Activated effector memory CD4-positive, alpha-beta T cell treated with anti-CD3 and anti-CD28 coated beads, Interleukin-2, amount 50 U/mL, for 16 hours (primary cell): ENCODE results near the gene IFNA5.

Source experiments
- DNase-seq: peaks from one replicate; pipeline ENCODE4 v3.0.0-alpha.2; 2020

The IFNA5 gene

DNA sequence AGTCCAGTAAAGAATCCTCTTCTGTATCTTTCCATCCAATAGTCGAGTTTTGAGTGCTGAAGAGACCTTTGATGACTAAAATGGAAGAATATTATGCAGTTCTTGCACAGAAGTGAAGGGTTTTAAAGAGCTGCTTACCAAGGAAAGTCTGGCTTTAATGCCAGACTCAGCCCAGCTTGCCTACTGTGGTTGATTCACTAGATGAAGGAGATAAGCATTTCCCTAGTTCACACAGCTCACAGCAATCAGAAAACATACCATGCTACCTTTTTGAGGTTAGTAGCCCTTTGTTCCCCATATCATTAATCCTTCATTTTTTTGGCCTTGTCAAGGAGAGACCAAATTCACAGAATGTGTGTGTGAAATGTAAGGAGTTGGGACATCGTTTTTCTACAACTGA, 15.3 kb downstream of the IFNA5 start:
- no peak for DNase-seq

DNA sequence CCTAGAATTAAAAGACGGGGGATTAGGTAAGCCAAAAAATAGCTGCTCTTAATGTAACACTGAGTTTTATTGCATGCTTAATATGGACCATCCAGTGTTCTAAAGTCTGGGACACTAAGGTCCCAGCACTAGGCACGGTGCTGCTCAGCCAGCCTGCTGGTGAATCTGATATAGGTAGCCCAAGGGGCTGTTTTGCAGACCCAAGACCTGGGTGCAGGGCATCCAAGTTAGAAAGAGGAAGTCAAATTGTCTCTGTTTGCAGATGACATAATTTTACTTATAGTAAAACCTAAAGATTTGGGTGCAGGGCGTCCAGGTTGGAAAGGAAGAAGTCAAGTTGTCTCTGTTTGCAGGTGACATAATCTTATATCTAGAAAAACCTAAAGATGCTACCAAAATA, 17.8 kb downstream of the IFNA5 start:
- no peak for DNase-seq

DNA sequence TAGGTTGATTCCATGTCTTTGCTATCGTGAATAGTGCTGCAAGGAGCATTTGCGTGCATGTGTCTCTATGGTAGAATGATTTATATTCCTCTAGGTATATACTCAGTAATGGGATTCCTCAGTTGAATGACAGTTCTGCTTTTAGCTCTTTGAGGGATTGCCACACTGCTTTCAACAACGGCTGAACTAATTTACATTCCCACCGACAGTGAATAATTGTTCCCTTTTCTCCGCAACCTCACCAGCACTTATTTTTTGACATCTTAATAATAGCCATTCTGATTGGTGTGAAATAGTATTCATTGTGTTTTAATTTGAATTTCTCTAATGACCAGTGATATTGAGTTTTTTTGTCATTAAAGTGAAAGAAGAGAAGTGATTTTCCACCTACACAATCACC, 18.5 kb downstream of the IFNA5 start:
- DNase-seq, result no peak

DNA sequence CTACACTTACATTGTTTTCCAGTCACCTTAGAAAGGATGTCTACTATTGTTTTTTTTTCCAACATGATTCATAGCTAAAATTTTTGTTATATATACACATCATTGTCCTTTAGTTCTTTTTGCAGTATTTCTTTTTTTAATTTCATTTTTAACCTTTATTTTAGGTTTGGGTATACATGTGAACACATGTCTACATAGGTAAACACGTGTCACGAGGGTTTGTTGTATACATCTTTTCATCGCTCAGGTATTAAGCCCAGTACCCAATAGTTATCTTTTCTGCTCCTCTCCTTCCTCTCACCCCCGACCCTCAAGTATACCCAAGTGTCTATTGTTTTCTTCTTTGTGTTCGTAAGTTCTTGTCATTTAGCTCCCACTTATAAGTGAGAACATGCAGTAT, 19.0 kb downstream of the IFNA5 start:
- DNase-seq, result no peak

DNA sequence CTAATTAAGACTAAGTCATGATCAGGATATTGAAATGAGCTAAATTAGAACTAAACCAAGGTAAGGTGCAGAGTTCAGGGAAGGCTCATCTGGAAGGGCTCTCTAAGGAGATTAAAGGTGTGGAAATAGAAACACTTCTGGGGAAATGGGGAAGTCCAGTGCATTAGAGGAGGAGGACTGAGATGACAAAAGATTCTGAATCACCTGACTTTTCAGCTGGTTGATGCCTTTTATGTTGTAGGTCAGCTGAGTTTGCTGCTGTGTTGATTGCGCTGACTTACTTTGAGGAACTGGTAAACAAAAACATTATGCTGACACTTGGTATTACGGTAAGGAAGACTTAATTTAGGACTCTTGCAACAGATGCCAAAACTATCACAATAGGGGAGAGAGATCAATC, 23.8 kb downstream of the IFNA5 start:
- DNase-seq, result no peak

DNA sequence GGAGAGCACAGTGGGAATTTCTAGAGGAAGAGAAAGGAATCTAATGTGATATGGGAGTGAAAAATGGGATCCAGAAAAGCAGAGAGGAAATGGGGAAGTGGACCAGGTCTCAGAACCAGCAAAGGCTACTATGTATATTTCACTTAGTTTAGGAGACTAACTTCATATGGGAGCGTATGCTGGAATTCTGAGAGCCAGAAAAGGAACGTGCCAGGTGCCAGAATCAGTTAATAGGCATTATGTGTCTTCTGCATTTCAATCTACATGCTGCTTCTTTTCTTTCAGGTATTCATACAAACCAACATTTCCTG, 36.8 kb downstream of the IFNA5 start:
- DNase-seq, result no peak

DNA sequence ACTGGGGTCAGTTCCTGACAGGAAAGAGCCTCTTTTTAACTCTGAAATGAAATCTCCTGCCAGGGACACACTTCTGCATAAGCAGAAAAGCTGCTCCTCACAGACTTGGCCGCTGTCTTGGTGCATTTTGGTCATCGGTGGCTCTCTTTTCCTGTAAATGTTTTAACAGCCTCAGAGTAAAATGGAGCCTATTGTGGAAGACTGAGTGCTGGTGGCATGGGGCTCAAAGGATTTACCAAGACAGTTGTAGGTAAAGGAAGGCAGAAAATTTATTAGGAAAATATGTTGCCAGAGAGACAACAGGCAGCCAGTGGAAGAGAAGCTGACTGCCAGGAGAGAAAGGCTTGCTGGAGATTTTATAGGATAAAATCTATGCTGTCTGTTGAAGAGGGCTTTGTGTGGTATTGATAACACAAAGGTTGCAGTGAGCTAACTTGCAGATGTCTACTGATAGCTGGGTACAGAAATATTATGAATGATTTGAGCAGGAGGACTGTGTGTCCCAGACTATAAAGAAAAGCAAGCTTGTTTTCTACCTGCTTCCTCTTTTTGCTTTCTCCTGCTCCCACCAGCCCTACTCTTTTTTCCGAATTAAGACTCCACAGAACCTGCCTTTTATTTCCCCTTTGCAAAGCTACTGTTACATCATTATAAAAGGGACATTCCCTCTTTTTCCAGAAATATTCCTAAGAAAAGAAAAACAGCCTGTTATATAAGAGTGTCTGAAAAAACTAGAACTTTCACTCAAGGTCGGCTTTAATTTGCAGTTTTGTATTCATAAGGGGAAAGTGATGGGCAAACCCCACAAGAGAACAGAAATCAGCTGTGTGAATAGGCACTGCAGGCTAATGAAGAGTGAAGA, 37.4 kb downstream of the IFNA5 start:
- DNase-seq, result no peak

DNA sequence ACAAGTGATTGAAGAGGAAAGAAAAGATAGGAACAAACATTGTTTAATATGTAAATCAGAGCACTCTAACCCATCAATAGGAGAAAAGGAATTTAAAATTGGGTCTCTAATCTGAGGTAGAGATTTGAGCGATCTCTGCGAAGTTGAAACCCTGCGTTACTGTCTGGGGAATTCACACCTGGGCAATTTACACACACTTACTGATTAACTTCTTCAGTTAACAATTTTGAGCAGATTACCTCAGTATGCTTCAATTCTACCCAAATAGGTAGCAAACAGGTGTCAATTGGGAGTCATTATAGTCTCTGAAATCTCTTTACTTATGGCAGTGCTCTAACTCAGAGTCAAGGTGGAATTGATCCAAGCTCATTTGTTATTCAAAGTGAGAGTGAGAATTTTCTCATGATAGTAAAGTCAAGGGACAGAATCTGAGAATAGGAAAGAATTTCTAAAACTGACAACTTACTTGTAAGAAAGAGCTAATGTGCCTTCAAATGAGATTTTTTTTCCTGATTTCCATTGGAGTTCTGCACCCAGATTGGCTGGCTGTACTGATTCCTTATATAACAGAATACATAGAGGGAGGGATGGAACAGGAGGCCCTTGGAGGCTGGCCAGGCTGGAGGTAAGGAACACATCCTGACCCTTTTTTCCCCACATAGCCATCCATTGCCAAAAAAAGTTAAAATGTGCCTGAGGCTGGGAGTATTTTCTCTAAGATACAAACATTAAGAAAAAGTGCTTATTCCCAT, 38.2 kb downstream of the IFNA5 start:
- no peak for DNase-seq

DNA sequence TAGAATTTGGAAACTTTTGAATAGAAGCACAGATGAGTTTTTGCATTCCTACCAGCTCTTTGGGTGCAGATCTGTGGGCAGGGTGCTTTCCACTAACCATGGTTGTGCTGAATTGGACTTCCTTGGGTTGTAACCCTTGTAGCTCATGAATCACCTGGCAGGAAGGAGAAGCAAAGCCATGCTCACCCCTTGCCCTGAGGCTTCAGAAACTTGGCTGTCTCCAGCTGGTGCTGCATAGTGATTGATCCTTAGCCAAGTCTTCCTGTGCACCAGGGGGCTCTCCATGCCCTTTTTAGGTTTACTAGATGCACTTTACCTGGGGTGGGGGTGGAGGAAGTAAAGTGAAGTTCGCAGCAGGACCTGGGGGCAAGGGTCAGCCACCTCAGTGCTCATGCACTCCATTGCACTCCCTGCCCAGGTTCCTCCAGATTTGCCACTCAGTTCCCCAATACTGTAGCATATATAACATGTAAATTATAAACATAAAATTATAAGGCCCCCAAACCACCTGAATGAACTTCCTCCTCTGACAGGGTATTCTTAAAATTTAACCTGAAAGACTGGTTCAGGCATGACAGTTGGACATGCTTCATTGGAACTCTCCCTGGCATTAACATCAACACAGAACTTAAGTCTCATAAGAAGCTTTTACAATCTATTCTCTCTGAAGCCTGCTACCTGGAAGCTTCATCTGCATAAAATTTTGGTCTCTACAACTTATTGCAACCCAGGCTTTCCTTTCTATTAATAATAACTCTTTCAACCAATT, 39.5 kb downstream of the IFNA5 start:
- no peak for DNase-seq

DNA sequence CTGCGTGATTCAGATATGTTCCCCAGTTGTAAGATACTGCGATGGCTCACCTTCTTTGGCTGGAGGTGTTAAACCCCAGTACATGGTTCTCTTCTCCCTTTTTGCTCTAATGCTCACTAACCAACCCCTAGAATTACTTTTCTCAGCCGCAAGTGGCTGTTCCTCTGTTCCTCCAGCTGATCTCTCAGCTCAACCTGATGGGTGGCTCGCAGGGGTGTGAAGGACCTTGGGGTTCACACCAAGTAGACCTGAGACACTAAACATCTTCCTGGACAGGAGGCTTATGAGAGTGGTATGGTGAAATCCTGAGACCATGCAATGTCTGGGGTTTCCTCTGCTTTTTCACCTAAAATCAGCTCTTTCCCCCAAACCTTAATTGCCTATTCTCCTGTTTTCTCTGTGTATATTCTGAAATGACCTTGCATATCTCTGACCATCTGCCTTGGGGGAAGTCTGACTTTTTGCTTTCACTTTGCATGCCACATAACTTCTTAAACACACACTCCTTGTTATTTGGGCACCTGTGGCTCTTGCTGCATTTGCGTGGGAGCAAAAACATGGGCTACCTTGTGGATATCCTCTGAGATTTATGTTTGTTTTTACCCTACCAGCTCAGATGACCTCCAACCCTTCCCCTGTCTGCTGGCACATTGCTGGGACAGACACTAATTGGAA, 49.4 kb downstream of the IFNA5 start:
- DNase-seq, result no peak
